HepG2 (cell line): Measurements from ENCODE around the gene RNU7-1. TPM values are rescaled to one million over a fixed set of nuclear protein-coding genes. Genes with fewer than 3 reads are reported as not detected.

Experiments used
- CBX1 ChIP-seq: IDR thresholded peaks from one replicate; pipeline ENCODE4 v1.6.1; 2016; ENCODE audit warnings: antibody characterized with exemption, low read depth
- CCDC6 ChIP-seq: sonication (generic); formaldehyde crosslinking; IDR thresholded peaks from 2 replicates; pipeline ENCODE4 v1.8.1; 2022; ENCODE audit warnings: mild to moderate bottlenecking, missing genetic modification reagents, moderate library complexity
- FOXA3 ChIP-seq: IDR thresholded peaks from 2 replicates; pipeline ENCODE4 v1.6.1; 2016; ENCODE audit warnings: missing genetic modification reagents, missing compliant biosample characterization
- GABPA ChIP-seq, 2 experiments: IDR thresholded peaks; 2 replicates each; pipeline ENCODE4 v1.6.1; 2011 to 2016; ENCODE audit warnings: low read depth in 2 of 2, low read length in 1 of 2, missing biosample characterization in 1 of 2, missing genetic modification characterization in 1 of 2
- HNRNPUL1 ChIP-seq: fragments of 200-400 bp; formaldehyde crosslinking; IDR thresholded peaks from 2 replicates; pipeline ENCODE4 v1.6.1; 2017; ENCODE audit warnings: low read depth, mild to moderate bottlenecking, low read length, moderate library complexity
- KDM5A ChIP-seq: fragments of 200-600 bp; sonication (generic); IDR thresholded peaks from 2 replicates; pipeline ENCODE4 v1.7.0; 2018; ENCODE audit warnings: antibody characterized with exemption, mild to moderate bottlenecking, low read length, borderline replicate concordance
- KLF15 ChIP-seq: sonication (generic); formaldehyde crosslinking; IDR thresholded peaks from 2 replicates; pipeline ENCODE4 v1.8.1; 2023; ENCODE audit warnings: borderline replicate concordance, mild to moderate bottlenecking, inconsistent platforms, missing genetic modification reagents, mixed read lengths
- MEIS1 ChIP-seq: sonication (generic); formaldehyde crosslinking; IDR thresholded peaks from 2 replicates; pipeline ENCODE4 v1.9.0; 2021; ENCODE audit warnings: mild to moderate bottlenecking, missing genetic modification reagents, moderate library complexity, borderline replicate concordance
- NR0B2 ChIP-seq: sonication (generic); formaldehyde crosslinking; IDR thresholded peaks from 2 replicates; pipeline ENCODE4 v1.4.0; 2020; ENCODE audit warnings: mild to moderate bottlenecking, missing genetic modification reagents
- PATZ1 ChIP-seq: sonication (generic); formaldehyde crosslinking; IDR thresholded peaks from 2 replicates; pipeline ENCODE4 v1.4.0; 2020; ENCODE audit warnings: missing genetic modification reagents
- RBM39 ChIP-seq: fragments of 200-400 bp; formaldehyde crosslinking; IDR thresholded peaks from one replicate; pipeline ENCODE4 v1.6.1; 2018; ENCODE audit warnings: antibody characterized with exemption, mild to moderate bottlenecking, low read depth, low read length; ENCODE audit not compliant: poor library complexity, severe bottlenecking
- RFX1 ChIP-seq: fragments of 450-650 bp; IDR thresholded peaks from 2 replicates; pipeline ENCODE4 v1.6.1; 2017
- RFXAP ChIP-seq: sonication (generic); formaldehyde crosslinking; IDR thresholded peaks from 2 replicates; pipeline ENCODE4 v1.4.0; 2020; ENCODE audit warnings: missing genetic modification reagents, borderline replicate concordance
- SATB2 ChIP-seq: sonication (generic); formaldehyde crosslinking; IDR thresholded peaks from 2 replicates; pipeline ENCODE4 v1.5.0; 2020; ENCODE audit warnings: missing genetic modification reagents
- SKI ChIP-seq: fragments of 450-650 bp; IDR thresholded peaks from one replicate; pipeline ENCODE4 v1.6.1; 2018; ENCODE audit warnings: mild to moderate bottlenecking; ENCODE audit not compliant: partially characterized antibody
- SP1 ChIP-seq, 2 experiments: fragments of 450-650 bp in 1 of 2; sonication (generic) in 1 of 2; formaldehyde crosslinking in 1 of 2; IDR thresholded peaks; 2 replicates each; pipeline versions ENCODE4 v1.4.0 to v1.6.1; 2016 to 2020; ENCODE audit warnings: missing genetic modification reagents in 1 of 2
- YY1 ChIP-seq: IDR thresholded peaks from 2 replicates; pipeline ENCODE4 v1.6.1; 2011; ENCODE audit warnings: low read length, low read depth, moderate library complexity, mild to moderate bottlenecking; ENCODE audit not compliant: insufficient read depth, insufficient replicate concordance
- ZBTB34 ChIP-seq: sonication (generic); formaldehyde crosslinking; IDR thresholded peaks from 2 replicates; pipeline ENCODE4 v1.8.0; 2022; ENCODE audit warnings: mild to moderate bottlenecking, missing genetic modification reagents
- ZMYM2 ChIP-seq: sonication (generic); formaldehyde crosslinking; IDR thresholded peaks from 2 replicates; pipeline ENCODE4 v1.8.0; 2022; ENCODE audit warnings: mild to moderate bottlenecking, missing genetic modification reagents
- ZNF30 ChIP-seq: sonication (generic); formaldehyde crosslinking; IDR thresholded peaks from 2 replicates; pipeline ENCODE4 v1.5.0; 2020; ENCODE audit warnings: mild to moderate bottlenecking, missing genetic modification reagents
- ZNF549 ChIP-seq: sonication (generic); formaldehyde crosslinking; IDR thresholded peaks from 2 replicates; pipeline ENCODE4 v1.5.0; 2020; ENCODE audit warnings: missing genetic modification reagents
- ZNF556 ChIP-seq: sonication (generic); formaldehyde crosslinking; IDR thresholded peaks from 2 replicates; pipeline ENCODE4 v1.4.0; 2020; ENCODE audit warnings: mild to moderate bottlenecking, missing genetic modification reagents, borderline replicate concordance
- ZNF775 ChIP-seq: sonication (generic); formaldehyde crosslinking; IDR thresholded peaks from 2 replicates; pipeline ENCODE4 v1.4.0; 2020; ENCODE audit warnings: missing genetic modification reagents, mild to moderate bottlenecking, moderate library complexity, borderline replicate concordance
- polyA plus RNA-seq, 8 experiments: library from polyadenylated mRNA; depleted of rRNA in 3 of 8; stranded (reverse) in 7 of 8; unstranded in 1 of 8; fragments of >200 nt; fragmentation: Illumina TruSeq in 4 of 8; extraction: Trizol in 4 of 8; gene quantifications; 2 replicates each; pipeline versions ENCODE4 v1.2.1 to v1.2.3, GENCODE V29; 2011 to 2016; ENCODE audit warnings: low read depth in 4 of 8, missing spikeins in 1 of 8, mixed read lengths in 1 of 8; ENCODE audit not compliant: insufficient read depth in 1 of 8
- total RNA-seq, 5 experiments: library from RNA; depleted of rRNA; stranded (reverse); fragments of >200 nt; fragmentation: Illumina TruSeq; extraction: Trizol; gene quantifications; 2 replicates each; pipeline ENCODE4 v1.2.3, GENCODE V29; 2016; ENCODE audit warnings: low read depth in 1 of 5
- TF ChIP-seq, protein P1 (sequence below): sonication (generic); formaldehyde crosslinking; IDR thresholded peaks from 2 replicates; pipeline ENCODE4 v1.4.0; 2020; ENCODE audit warnings: missing genetic modification reagents

The RNU7-1 gene
- total and polyA plus RNA-seq, 2 of the 13 experiments (the other 11 are each of a cell fraction or from before 2014, with no cell fraction given): not detected

GRCh38 chr12:6965026-6965661 is 21.5 kb downstream of the RNU7-1 start (continued):
- TF ChIP-seq CCDC6 (CRISPR knock-in tag) (0 out of 2 replicates have a peak, but pooled peaks have one; percentile 40), ZNF30 (no peak), CBX1 (peak; percentile 35), ZNF549 (CRISPR knock-in tag) (peak; percentile 33; the same call in 1 of the 2 replicates), ZNF775 (no peak), PATZ1 (CRISPR knock-in tag) (peak; percentile 31; the same call in 1 of the 2 replicates), SKI (no peak), ZMYM2 (no peak), KDM5A (no peak), RFXAP (CRISPR knock-in tag) (no peak), SP1 (IDR thresholded peaks at IDR 0.05) (no peak), SP1 (CRISPR knock-in tag; IDR thresholded peaks at IDR 0.05) (no peak), MEIS1 (CRISPR knock-in tag) (0 out of 2 replicates have a peak, but pooled peaks have one; percentile 29), KLF15 (CRISPR knock-in tag) (no peak), GABPA (IDR thresholded peaks at IDR 0.05; ENCODE audit: low read depth, low read length) (no peak), GABPA (CRISPR knock-in tag; IDR thresholded peaks at IDR 0.05; ENCODE audit: low read depth) (peak; percentile 43; the same call in 1 of the 2 replicates), RBM39 (no peak), HNRNPUL1 (no peak), ZBTB34 (CRISPR knock-in tag) (no peak), RFX1 (no peak), ZNF556 (no peak), YY1 (peak; percentile 41), FOXA3 (CRISPR knock-in tag) (peak; percentile 30; the same call in 1 of the 2 replicates), SATB2 (CRISPR knock-in tag) (0 out of 2 replicates have a peak, but pooled peaks have one; percentile 67), NR0B2 (CRISPR knock-in tag) (0 out of 2 replicates have a peak, but pooled peaks have one; percentile 29)
- TF ChIP-seq, protein P1, sequence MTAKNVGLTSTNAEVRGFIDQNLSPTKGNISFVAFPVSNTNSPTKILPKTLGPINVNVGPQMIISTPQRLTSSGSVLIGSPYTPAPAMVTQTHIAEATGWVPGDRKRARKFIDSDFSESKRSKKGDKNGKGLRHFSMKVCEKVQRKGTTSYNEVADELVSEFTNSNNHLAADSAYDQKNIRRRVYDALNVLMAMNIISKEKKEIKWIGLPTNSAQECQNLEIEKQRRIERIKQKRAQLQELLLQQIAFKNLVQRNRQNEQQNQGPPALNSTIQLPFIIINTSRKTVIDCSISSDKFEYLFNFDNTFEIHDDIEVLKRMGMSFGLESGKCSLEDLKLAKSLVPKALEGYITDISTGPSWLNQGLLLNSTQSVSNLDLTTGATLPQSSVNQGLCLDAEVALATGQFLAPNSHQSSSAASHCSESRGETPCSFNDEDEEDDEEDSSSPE (CRISPR knock-in tag): no peak
